ENCODE results near the gene BLOC1S1. TPM values are rescaled to one million over a fixed set of nuclear protein-coding genes. Genes with fewer than 3 reads are reported as not detected.
A peak's percentile ranks its signal among the peaks of the same experiment; 100 is the strongest.

The BLOC1S1 gene
- total RNA-seq, 1 donor = 59.4 TPM

DNA sequence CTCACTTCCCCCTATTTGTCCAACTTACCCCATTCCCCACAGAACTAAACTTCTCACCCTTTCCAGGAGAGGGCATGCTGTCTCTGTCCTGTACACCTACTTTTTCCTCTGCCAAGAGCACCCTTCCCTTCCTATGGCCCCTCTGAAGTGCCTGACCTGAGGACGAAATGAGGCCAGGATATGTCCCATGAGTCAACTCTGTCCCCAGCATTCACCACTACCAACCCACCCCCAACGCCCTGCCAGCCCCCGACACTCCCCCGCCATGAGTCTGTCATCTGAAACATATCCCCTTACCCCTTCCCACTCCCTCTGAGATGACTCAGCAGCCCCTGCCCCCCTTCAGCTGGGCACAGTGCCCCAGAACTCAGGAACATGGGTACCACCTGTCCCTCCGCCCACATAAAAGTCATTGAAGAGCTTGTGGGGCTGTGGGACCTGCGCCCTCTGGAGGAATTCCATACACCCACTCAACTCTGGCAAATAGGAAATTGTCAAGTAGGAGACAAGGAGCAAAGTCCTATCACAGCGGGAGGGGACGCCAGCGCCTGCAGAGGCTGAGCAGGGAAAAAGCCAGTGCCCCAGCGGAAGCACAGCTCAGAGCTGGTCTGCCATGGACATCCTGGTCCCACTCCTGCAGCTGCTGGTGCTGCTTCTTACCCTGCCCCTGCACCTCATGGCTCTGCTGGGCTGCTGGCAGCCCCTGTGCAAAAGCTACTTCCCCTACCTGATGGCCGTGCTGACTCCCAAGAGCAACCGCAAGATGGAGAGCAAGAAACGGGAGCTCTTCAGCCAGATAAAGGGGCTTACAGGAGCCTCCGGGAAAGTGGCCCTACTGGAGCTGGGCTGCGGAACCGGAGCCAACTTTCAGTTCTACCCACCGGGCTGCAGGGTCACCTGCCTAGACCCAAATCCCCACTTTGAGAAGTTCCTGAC, 34.4 kb upstream of the BLOC1S1 start:
- peak; percentile 79 for DNase-seq (ENCODE audit: insufficient read length, low spot score, missing footprints)
- no peaks in the 10 kb centered on the region for H3K79me2 ChIP-seq (ENCODE audit: insufficient read depth, low read length)
- peaks cover 19% of the 10 kb centered on the region for H3K36me3 ChIP-seq (ENCODE audit: insufficient read depth, low read length)
- peak overlapping the region; percentile 40 for H2AFZ ChIP-seq (ENCODE audit: low read length)
- TF ChIP-seq, protein P1, sequence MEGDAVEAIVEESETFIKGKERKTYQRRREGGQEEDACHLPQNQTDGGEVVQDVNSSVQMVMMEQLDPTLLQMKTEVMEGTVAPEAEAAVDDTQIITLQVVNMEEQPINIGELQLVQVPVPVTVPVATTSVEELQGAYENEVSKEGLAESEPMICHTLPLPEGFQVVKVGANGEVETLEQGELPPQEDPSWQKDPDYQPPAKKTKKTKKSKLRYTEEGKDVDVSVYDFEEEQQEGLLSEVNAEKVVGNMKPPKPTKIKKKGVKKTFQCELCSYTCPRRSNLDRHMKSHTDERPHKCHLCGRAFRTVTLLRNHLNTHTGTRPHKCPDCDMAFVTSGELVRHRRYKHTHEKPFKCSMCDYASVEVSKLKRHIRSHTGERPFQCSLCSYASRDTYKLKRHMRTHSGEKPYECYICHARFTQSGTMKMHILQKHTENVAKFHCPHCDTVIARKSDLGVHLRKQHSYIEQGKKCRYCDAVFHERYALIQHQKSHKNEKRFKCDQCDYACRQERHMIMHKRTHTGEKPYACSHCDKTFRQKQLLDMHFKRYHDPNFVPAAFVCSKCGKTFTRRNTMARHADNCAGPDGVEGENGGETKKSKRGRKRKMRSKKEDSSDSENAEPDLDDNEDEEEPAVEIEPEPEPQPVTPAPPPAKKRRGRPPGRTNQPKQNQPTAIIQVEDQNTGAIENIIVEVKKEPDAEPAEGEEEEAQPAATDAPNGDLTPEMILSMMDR (IDR thresholded peaks at IDR 0.05; ENCODE audit: extremely low read depth, low read depth, low read length) = peak; percentile 38
- peak overlapping the region; percentile 70 for H3K4me2 ChIP-seq (ENCODE audit: insufficient read depth, low read length)
- peaks cover 7% of the 10 kb centered on the region for H4K20me1 ChIP-seq (ENCODE audit: insufficient read depth, low read length)
- no peaks in the 10 kb centered on the region for H3K9me3 ChIP-seq (ENCODE audit: low read depth, low read length)
- H3K27me3 ChIP-seq (ENCODE audit: insufficient read depth, low read length) = no peaks in the 10 kb centered on the region
- H3K4me3 ChIP-seq (ENCODE audit: insufficient read depth, low read length) = peak overlapping the region; percentile 55
- peaks cover 14% of the 10 kb centered on the region for H3K4me1 ChIP-seq (ENCODE audit: insufficient read depth, low read length)
- H3K27ac ChIP-seq (ENCODE audit: low read depth, low read length) = no peak overlapping the region

DNA sequence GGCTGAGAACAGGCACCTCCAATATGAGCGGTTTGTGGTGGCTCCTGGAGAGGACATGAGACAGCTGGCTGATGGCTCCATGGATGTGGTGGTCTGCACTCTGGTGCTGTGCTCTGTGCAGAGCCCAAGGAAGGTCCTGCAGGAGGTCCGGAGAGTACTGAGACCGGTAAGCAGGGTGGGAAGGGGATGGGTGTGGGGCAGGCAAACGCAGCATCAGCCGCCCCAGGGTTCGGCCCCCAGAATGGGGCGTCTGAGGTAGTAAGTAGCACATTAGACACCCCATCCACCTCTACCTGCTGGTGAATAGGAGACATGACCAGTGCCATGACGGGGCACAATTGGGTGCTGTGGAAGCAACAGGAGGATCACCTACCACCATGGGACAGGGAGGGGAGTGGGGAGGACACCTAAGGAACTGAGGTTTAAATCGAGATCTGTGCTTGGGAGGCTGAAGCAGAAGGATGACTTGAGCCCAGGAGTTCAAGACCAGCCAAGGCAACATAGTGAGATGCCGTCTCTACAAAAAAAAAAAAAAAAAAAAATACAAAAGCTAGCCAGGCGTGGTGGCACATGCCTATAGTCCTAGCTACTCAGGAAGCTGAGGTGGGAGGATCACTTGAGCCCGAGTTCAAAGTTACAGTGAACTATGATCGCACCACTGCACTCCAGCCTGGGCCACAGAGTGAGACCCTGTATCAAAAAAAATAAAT, 33.6 kb upstream of the BLOC1S1 start:
- H2AFZ ChIP-seq (ENCODE audit: low read length) = peak overlapping the region; percentile 40
- no peaks in the 10 kb centered on the region for H3K79me2 ChIP-seq (ENCODE audit: insufficient read depth, low read length)
- peak overlapping the region; percentile 70 for H3K4me2 ChIP-seq (ENCODE audit: insufficient read depth, low read length)
- no peaks in the 10 kb centered on the region for H3K9me3 ChIP-seq (ENCODE audit: low read depth, low read length)
- H4K20me1 ChIP-seq (ENCODE audit: insufficient read depth, low read length) = peaks cover 7% of the 10 kb centered on the region
- no peak for DNase-seq (ENCODE audit: insufficient read length, low spot score, missing footprints)
- H3K4me1 ChIP-seq (ENCODE audit: insufficient read depth, low read length) = peaks cover 14% of the 10 kb centered on the region
- peaks cover 21% of the 10 kb centered on the region for H3K36me3 ChIP-seq (ENCODE audit: insufficient read depth, low read length)
- no peaks in the 10 kb centered on the region for H3K27me3 ChIP-seq (ENCODE audit: insufficient read depth, low read length)
- no peak overlapping the region for H3K27ac ChIP-seq (ENCODE audit: low read depth, low read length)
- peak overlapping the region; percentile 55 for H3K4me3 ChIP-seq (ENCODE audit: insufficient read depth, low read length)
- TF ChIP-seq, protein P1 (IDR thresholded peaks at IDR 0.05; ENCODE audit: extremely low read depth, low read depth, low read length) = no peak

- H3K36me3 ChIP-seq (ENCODE audit: insufficient read depth, low read length) = peaks cover 31% of the 10 kb centered on the region
- H3K27me3 ChIP-seq (ENCODE audit: insufficient read depth, low read length) = no peaks in the 10 kb centered on the region
- peaks cover 14% of the 10 kb centered on the region for H3K4me1 ChIP-seq (ENCODE audit: insufficient read depth, low read length)
- H4K20me1 ChIP-seq (ENCODE audit: insufficient read depth, low read length) = peaks cover 7% of the 10 kb centered on the region
- H3K9me3 ChIP-seq (ENCODE audit: low read depth, low read length) = no peaks in the 10 kb centered on the region
- no peak for DNase-seq (ENCODE audit: insufficient read length, low spot score, missing footprints)
- no peaks in the 10 kb centered on the region for H3K79me2 ChIP-seq (ENCODE audit: insufficient read depth, low read length)
- H3K27ac ChIP-seq (ENCODE audit: low read depth, low read length) = no peak overlapping the region
- no peak overlapping the region for H2AFZ ChIP-seq (ENCODE audit: low read length)
- no peak overlapping the region for H3K4me2 ChIP-seq (ENCODE audit: insufficient read depth, low read length)
- TF ChIP-seq, protein P1 (IDR thresholded peaks at IDR 0.05; ENCODE audit: extremely low read depth, low read depth, low read length) = no peak
- H3K4me3 ChIP-seq (ENCODE audit: insufficient read depth, low read length) = no peak overlapping the region
Measured at GRCh38 chr12:55683676-55684075, 32.2 kb upstream of the BLOC1S1 start.

All from osteoblast (primary cell).